SK-N-SH (cell line): ENCODE data around the gene CD2AP. TPM values are rescaled to one million over a fixed set of nuclear protein-coding genes. Genes with fewer than 3 reads are reported as not detected.

ENCODE experiments used
- CTCF ChIA-PET: fragments of 300-600, 350-600 bp; formaldehyde crosslinking; extraction: SDS; loops from one replicate; lab custom pipeline; 2021; lab: Yijun Ruan, JAX
- POLR2A ChIA-PET: fragments of 350-600 bp; sonication (Branson Sonifier 250); formaldehyde crosslinking; extraction: SDS; loops from one replicate; lab custom pipeline; 2020; ENCODE audit warnings: antibody characterized with exemption, inconsistent platforms; lab: Yijun Ruan, JAX
- DNase-seq: peaks from one replicate; pipeline ENCODE4 v3.0.0; 2012
- H2AFZ ChIP-seq: fragments of 200-600 bp; sonication (generic); 2 replicates; pipeline ENCODE4 v1.8.1; 2016; ENCODE audit warnings: antibody characterized with exemption, mild to moderate bottlenecking, low read depth
- H3F3A ChIP-seq: fragments of 200-600 bp; sonication (generic); replicated peaks from 2 replicates; pipeline ENCODE3; 2016; ENCODE audit warnings: antibody characterized with exemption, mild to moderate bottlenecking; ENCODE audit not compliant: insufficient read depth
- H3K27ac ChIP-seq, 2 experiments: fragments of 200-500 bp in 1 of 2; fragments of 200-600 bp in 1 of 2; sonication (Bioruptor generic) in 1 of 2; sonication (generic), shearing (Covaris generic) in 1 of 2; 2 replicates each; pipeline versions ENCODE4 v1.5.1 to v1.6.1; 2014 to 2016; ENCODE audit warnings: low read depth in 2 of 2, inconsistent platforms in 1 of 2, low read length in 1 of 2, mild to moderate bottlenecking in 1 of 2, mixed read lengths in 1 of 2
- H3K27me3 ChIP-seq: fragments of 200-600 bp; sonication (generic), shearing (Covaris generic); 2 replicates; pipeline ENCODE4 v1.6.1; 2016; ENCODE audit warnings: mixed run types; ENCODE audit not compliant: insufficient read depth
- H3K36me3 ChIP-seq, 2 experiments: fragments of 200-500 bp in 1 of 2; fragments of 200-600 bp in 1 of 2; sonication (Bioruptor generic) in 1 of 2; sonication (generic) in 1 of 2; replicated peaks in 1 of 2; 2 replicates each; pipeline versions ENCODE3 to v1.5.1; 2014 to 2016; ENCODE audit warnings: low read length in 1 of 2, mild to moderate bottlenecking in 1 of 2; ENCODE audit not compliant: insufficient read depth in 2 of 2, control insufficient read depth in 1 of 2
- H3K4me1 ChIP-seq, 2 experiments: fragments of 200-500 bp in 1 of 2; fragments of 200-600 bp in 1 of 2; sonication (Bioruptor generic) in 1 of 2; sonication (generic), shearing (Covaris generic) in 1 of 2; 2 replicates each; pipeline versions ENCODE4 v1.5.1 to v1.6.1; 2014 to 2016; ENCODE audit warnings: low read depth in 1 of 2, low read length in 1 of 2, mixed run types in 1 of 2; ENCODE audit not compliant: insufficient read depth in 2 of 2, control insufficient read depth in 1 of 2
- H3K4me2 ChIP-seq: fragments of 200-600 bp; sonication (generic), shearing (Covaris generic); 2 replicates; pipeline ENCODE4 v1.6.1; 2017; ENCODE audit warnings: mixed run types
- H3K4me3 ChIP-seq, 2 experiments: fragments of 200-500 bp in 1 of 2; fragments of 200-600 bp in 1 of 2; sonication (Bioruptor generic) in 1 of 2; sonication (generic), shearing (Covaris generic) in 1 of 2; 2 replicates each; pipeline versions ENCODE4 v1.5.1 to v1.8.1; 2014 to 2016; ENCODE audit warnings: low read depth in 2 of 2, inconsistent platforms in 1 of 2, low read length in 1 of 2, mild to moderate bottlenecking in 1 of 2, mixed read lengths in 1 of 2, moderate library complexity in 1 of 2
- H3K79me2 ChIP-seq: fragments of 200-600 bp; sonication (generic); 2 replicates; pipeline ENCODE4 v1.8.1; 2017; ENCODE audit warnings: mild to moderate bottlenecking; ENCODE audit not compliant: insufficient read depth
- H3K9ac ChIP-seq: fragments of 200-600 bp; sonication (generic); 2 replicates; pipeline ENCODE4 v1.6.1; 2017; ENCODE audit warnings: mixed run types
- H3K9me2 ChIP-seq: fragments of 200-600 bp; sonication (generic); 2 replicates; pipeline ENCODE4 v1.6.1; 2017; ENCODE audit warnings: mixed run types
- H3K9me3 ChIP-seq: fragments of 200-600 bp; sonication (generic); 2 replicates; pipeline ENCODE4 v1.6.1; 2017; ENCODE audit warnings: mixed run types, mild to moderate bottlenecking, moderate library complexity
- H4K20me1 ChIP-seq: fragments of 200-600 bp; sonication (generic); 2 replicates; pipeline ENCODE4 v1.6.1; 2017; ENCODE audit warnings: mild to moderate bottlenecking, mixed run types; ENCODE audit not compliant: insufficient read depth
- CHD2 ChIP-seq: fragments of 150-350 bp; IDR thresholded peaks from 2 replicates; pipeline ENCODE4 v1.6.1; 2018; ENCODE audit warnings: low read length; ENCODE audit not compliant: partially characterized antibody
- ELF1 ChIP-seq: IDR thresholded peaks from 2 replicates; pipeline ENCODE4 v1.4.0; 2012
- EZH2phosphoT487 ChIP-seq: fragments of 200-600 bp; sonication (generic); IDR thresholded peaks from 2 replicates; pipeline ENCODE4 v1.6.1; 2017; ENCODE audit warnings: low read depth, mixed run types, mild to moderate bottlenecking, antibody characterized with exemption, moderate library complexity, borderline replicate concordance
- FOSL2 ChIP-seq: IDR thresholded peaks from 2 replicates; pipeline ENCODE4 v1.4.0; 2012; ENCODE audit warnings: low read depth, mild to moderate bottlenecking, moderate library complexity, borderline replicate concordance
- FOXJ3 ChIP-seq: sonication (generic); formaldehyde crosslinking; IDR thresholded peaks from 2 replicates; pipeline ENCODE4 v1.5.1; 2020; ENCODE audit warnings: mild to moderate bottlenecking, missing genetic modification reagents
- FOXM1 ChIP-seq: IDR thresholded peaks from 2 replicates; pipeline ENCODE4 v1.4.0; 2012; ENCODE audit warnings: low read depth, mild to moderate bottlenecking
- GATA2 ChIP-seq: sonication (generic); formaldehyde crosslinking; IDR thresholded peaks from 2 replicates; pipeline ENCODE4 v1.5.0; 2020; ENCODE audit warnings: mild to moderate bottlenecking, missing genetic modification reagents
- MEF2A ChIP-seq: IDR thresholded peaks from 2 replicates; pipeline ENCODE4 v1.4.0; 2012; ENCODE audit warnings: low read depth, borderline replicate concordance
- POLR2AphosphoS5 ChIP-seq: IDR thresholded peaks from 2 replicates; pipeline ENCODE4 v1.6.1; 2012; ENCODE audit warnings: low read depth, low read length
- RCOR1 ChIP-seq: fragments of 150-350 bp; IDR thresholded peaks from 2 replicates; pipeline ENCODE4 v1.6.1; 2017; ENCODE audit warnings: antibody characterized with exemption, low read length
- RFX5 ChIP-seq: IDR thresholded peaks from 2 replicates; pipeline ENCODE4 v1.6.1; 2012; ENCODE audit warnings: mild to moderate bottlenecking, improper control_type of control experiment, low read length
- RXRA ChIP-seq: IDR thresholded peaks from 2 replicates; pipeline ENCODE4 v1.4.0; 2012; ENCODE audit warnings: low read depth, mild to moderate bottlenecking, borderline replicate concordance
- SIN3A ChIP-seq: IDR thresholded peaks from 2 replicates; pipeline ENCODE4 v1.6.1; 2012; ENCODE audit warnings: low read depth, mild to moderate bottlenecking, low read length, moderate library complexity, borderline replicate concordance
- SMC3 ChIP-seq: IDR thresholded peaks from 2 replicates; pipeline ENCODE4 v1.6.1; 2012; ENCODE audit warnings: low read depth, low read length, improper control_type of control experiment
- TAF1 ChIP-seq: IDR thresholded peaks from 2 replicates; pipeline ENCODE4 v1.6.1; 2012; ENCODE audit warnings: low read depth, mild to moderate bottlenecking, low read length, moderate library complexity, borderline replicate concordance
- TEAD4 ChIP-seq: IDR thresholded peaks from 2 replicates; pipeline ENCODE4 v1.4.0; 2012; ENCODE audit warnings: mild to moderate bottlenecking, borderline replicate concordance; ENCODE audit not compliant: insufficient read depth
- YY1 ChIP-seq: IDR thresholded peaks from 2 replicates; pipeline ENCODE4 v1.4.0; 2012; ENCODE audit warnings: low read depth, mild to moderate bottlenecking
- WGBS: methylation state at CpG from one replicate; pipeline ENCODE4 v1.1.6; 2017; ENCODE audit warnings: low lambda C conversion rate; 5-methylcytosine and 5-hydroxymethylcytosine counted together
- polyA plus RNA-seq, 3 experiments: library from polyadenylated mRNA; depleted of rRNA; stranded (reverse); fragments of >200 nt; gene quantifications; 2 replicates each; pipeline ENCODE4 v1.2.3, GENCODE V29; 2012
- TF ChIP-seq, protein P1 (sequence below): IDR thresholded peaks from 2 replicates; pipeline ENCODE4; 2012
- TF ChIP-seq, protein P2 (sequence below): fragments of 150-350 bp; IDR thresholded peaks from 2 replicates; pipeline ENCODE4 v1.6.1; 2017; ENCODE audit warnings: antibody characterized with exemption, low read length, low read depth, borderline replicate concordance
- TF ChIP-seq, protein P3 (sequence below): IDR thresholded peaks from 2 replicates; pipeline ENCODE4 v1.4.0; 2012; ENCODE audit warnings: low read depth
- TF ChIP-seq, protein P4 (sequence below): fragments of 150-350 bp; IDR thresholded peaks from 2 replicates; pipeline ENCODE4 v1.6.1; 2016; ENCODE audit warnings: mild to moderate bottlenecking, low read depth, low read length
- TF ChIP-seq, protein P5 (sequence below): fragments of 200-600 bp; sonication (generic); IDR thresholded peaks from 2 replicates; pipeline ENCODE4 v1.6.1; 2017; ENCODE audit warnings: antibody characterized with exemption, mild to moderate bottlenecking, moderate library complexity

CD2AP gene
- polyA plus RNA-seq, 1 of the 3 experiments (the other 2 are of a cell fraction): 1.6 TPM

DNA sequence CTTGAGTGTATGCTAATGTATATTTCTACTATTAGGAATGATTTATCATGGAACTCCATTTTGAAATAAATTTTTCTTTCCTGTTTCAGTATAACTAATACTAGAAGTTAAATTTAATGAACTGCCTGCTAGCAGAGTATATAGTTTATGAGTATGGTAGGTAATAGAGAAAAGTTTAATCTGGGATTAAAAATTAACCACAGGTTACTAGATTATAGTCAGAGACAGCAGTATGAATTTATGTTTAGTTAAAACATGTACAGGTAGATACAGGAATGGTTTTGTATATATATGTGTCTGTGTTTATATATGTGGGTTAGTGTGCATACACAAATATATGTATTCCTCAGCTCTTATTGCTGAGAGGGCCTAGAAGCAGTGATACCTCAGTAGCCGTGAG is 32.3 kb downstream of the CD2AP start:
- POLR2A ChIA-PET: no interaction called here
- H2AFZ ChIP-seq: no peak overlapping the region
- WGBS: 89% methylated on average over 1 of the region's 1 CpG
- no peak overlapping the region for H3K4me2 ChIP-seq
- no peaks in the 10 kb centered on the region for H3K27me3 ChIP-seq
- H3K9me2 ChIP-seq: no peaks in the 10 kb centered on the region
- no peak overlapping the region for H3K9ac ChIP-seq
- TF ChIP-seq, protein P1, sequence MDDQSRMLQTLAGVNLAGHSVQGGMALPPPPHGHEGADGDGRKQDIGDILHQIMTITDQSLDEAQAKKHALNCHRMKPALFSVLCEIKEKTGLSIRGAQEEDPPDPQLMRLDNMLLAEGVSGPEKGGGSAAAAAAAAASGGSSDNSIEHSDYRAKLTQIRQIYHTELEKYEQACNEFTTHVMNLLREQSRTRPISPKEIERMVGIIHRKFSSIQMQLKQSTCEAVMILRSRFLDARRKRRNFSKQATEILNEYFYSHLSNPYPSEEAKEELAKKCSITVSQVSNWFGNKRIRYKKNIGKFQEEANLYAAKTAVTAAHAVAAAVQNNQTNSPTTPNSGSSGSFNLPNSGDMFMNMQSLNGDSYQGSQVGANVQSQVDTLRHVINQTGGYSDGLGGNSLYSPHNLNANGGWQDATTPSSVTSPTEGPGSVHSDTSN: no peak
- TF ChIP-seq SIN3A (no peak), CHD2 (no peak), FOXM1 (no peak), RXRA (no peak), TEAD4 (no peak), ELF1 (no peak), FOXJ3 (CRISPR knock-in tag) (no peak)
- TF ChIP-seq, protein P2, sequence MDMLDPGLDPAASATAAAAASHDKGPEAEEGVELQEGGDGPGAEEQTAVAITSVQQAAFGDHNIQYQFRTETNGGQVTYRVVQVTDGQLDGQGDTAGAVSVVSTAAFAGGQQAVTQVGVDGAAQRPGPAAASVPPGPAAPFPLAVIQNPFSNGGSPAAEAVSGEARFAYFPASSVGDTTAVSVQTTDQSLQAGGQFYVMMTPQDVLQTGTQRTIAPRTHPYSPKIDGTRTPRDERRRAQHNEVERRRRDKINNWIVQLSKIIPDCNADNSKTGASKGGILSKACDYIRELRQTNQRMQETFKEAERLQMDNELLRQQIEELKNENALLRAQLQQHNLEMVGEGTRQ: no peak
- no peaks in the 10 kb centered on the region for H3K4me1 ChIP-seq
- peaks cover 4 to 20% of the 10 kb centered on the region in 2 experiments for H3K36me3 ChIP-seq
- no peak overlapping the region for H3K27ac ChIP-seq
- no peaks in the 10 kb centered on the region for H3F3A ChIP-seq
- peaks cover 14% of the 10 kb centered on the region; the same call in 1 of the 2 replicates for H3K79me2 ChIP-seq
- DNase-seq: no peak
- H3K4me3 ChIP-seq: no peak overlapping the region
- no peaks in the 10 kb centered on the region for H4K20me1 ChIP-seq
- CTCF ChIA-PET: interaction anchor here (0.8 kb wide), 1 partner anchor 45 kb away, joined by 3 read pairs; no protein-coding TSS in a partner anchor
- H3K9me3 ChIP-seq: peaks cover 7% of the 10 kb centered on the region; the same call in 1 of the 2 replicates

DNA sequence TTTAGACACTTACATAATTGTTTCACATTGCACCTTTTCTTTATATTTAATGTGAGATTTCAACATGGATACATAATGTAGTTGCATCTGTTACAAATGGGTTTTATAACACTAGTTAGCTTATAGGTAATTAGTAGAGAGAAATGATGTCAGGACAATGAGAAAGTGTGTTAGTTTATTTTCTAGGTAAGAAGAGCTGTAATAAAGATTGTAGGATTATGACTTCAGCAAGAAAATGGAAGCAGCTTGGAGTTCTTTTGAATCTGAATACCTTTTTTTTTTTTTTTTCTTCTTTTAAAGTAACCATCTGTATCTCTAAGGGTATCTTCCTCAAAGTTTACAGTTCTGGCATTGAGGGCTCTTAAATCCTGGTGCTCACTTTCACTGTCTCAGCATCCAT is 35.3 kb downstream of the CD2AP start:
- Histone ChIP-seq H3F3A (no peaks in the 10 kb centered on the region), H3K4me3 (no peak overlapping the region), H3K9me2 (no peaks in the 10 kb centered on the region), H3K36me3 (peaks cover 4 to 20% of the 10 kb centered on the region in 2 experiments), H3K79me2 (peaks cover 21% of the 10 kb centered on the region; the same call in 1 of the 2 replicates), H3K4me1 (no peaks in the 10 kb centered on the region), H4K20me1 (no peaks in the 10 kb centered on the region), H3K4me2 (no peak overlapping the region), H3K9ac (no peak overlapping the region), H3K27ac (no peak overlapping the region), H3K9me3 (peaks cover 7% of the 10 kb centered on the region; the same call in 1 of the 2 replicates), H2AFZ (no peak overlapping the region), H3K27me3 (no peaks in the 10 kb centered on the region)
- no peak for DNase-seq
- POLR2A ChIA-PET: no interaction called here
- CTCF ChIA-PET: no interaction called here
- TF ChIP-seq, protein P3, sequence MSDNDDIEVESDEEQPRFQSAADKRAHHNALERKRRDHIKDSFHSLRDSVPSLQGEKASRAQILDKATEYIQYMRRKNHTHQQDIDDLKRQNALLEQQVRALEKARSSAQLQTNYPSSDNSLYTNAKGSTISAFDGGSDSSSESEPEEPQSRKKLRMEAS: no peak
- TF ChIP-seq, protein P4, sequence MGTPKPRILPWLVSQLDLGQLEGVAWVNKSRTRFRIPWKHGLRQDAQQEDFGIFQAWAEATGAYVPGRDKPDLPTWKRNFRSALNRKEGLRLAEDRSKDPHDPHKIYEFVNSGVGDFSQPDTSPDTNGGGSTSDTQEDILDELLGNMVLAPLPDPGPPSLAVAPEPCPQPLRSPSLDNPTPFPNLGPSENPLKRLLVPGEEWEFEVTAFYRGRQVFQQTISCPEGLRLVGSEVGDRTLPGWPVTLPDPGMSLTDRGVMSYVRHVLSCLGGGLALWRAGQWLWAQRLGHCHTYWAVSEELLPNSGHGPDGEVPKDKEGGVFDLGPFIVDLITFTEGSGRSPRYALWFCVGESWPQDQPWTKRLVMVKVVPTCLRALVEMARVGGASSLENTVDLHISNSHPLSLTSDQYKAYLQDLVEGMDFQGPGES: no peak
- TF ChIP-seq TAF1: no peak
- no peak for TF ChIP-seq YY1
- no peak for TF ChIP-seq GATA2 (CRISPR knock-in tag)
- no peak for TF ChIP-seq RFX5
- TF ChIP-seq RXRA: no peak
- TF ChIP-seq EZH2phosphoT487: no peak
- TF ChIP-seq, protein P5, sequence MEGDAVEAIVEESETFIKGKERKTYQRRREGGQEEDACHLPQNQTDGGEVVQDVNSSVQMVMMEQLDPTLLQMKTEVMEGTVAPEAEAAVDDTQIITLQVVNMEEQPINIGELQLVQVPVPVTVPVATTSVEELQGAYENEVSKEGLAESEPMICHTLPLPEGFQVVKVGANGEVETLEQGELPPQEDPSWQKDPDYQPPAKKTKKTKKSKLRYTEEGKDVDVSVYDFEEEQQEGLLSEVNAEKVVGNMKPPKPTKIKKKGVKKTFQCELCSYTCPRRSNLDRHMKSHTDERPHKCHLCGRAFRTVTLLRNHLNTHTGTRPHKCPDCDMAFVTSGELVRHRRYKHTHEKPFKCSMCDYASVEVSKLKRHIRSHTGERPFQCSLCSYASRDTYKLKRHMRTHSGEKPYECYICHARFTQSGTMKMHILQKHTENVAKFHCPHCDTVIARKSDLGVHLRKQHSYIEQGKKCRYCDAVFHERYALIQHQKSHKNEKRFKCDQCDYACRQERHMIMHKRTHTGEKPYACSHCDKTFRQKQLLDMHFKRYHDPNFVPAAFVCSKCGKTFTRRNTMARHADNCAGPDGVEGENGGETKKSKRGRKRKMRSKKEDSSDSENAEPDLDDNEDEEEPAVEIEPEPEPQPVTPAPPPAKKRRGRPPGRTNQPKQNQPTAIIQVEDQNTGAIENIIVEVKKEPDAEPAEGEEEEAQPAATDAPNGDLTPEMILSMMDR: no peak
- no peak for TF ChIP-seq SIN3A
- no peak for TF ChIP-seq POLR2AphosphoS5
- no peak for TF ChIP-seq ELF1
- TF ChIP-seq FOSL2: no peak
- TF ChIP-seq RCOR1: no peak
- no peak for TF ChIP-seq SMC3
- TF ChIP-seq MEF2A: no peak
- TF ChIP-seq, protein P1: no peak
